LNCAP (cell line): ENCODE results near the gene ARHGAP30.

Experiments used
- CTCF ChIP-seq: fragments of 450-650 bp; IDR thresholded peaks from 2 replicates; pipeline ENCODE4 v1.5.1; 2017; ENCODE audit warnings: mild to moderate bottlenecking

ARHGAP30 gene

GRCh38 chr1:161013131-161013487 is 56.6 kb downstream of the ARHGAP30 start:
- TF ChIP-seq CTCF: no peak

- TF ChIP-seq CTCF: no peak
These were observed 57.3 kb downstream of the ARHGAP30 start for GRCh38 chr1:161012420-161012819.

GRCh38 chr1:161009602-161010211 is 60.0 kb downstream of the ARHGAP30 start:
- TF ChIP-seq CTCF: no peak

DNA sequence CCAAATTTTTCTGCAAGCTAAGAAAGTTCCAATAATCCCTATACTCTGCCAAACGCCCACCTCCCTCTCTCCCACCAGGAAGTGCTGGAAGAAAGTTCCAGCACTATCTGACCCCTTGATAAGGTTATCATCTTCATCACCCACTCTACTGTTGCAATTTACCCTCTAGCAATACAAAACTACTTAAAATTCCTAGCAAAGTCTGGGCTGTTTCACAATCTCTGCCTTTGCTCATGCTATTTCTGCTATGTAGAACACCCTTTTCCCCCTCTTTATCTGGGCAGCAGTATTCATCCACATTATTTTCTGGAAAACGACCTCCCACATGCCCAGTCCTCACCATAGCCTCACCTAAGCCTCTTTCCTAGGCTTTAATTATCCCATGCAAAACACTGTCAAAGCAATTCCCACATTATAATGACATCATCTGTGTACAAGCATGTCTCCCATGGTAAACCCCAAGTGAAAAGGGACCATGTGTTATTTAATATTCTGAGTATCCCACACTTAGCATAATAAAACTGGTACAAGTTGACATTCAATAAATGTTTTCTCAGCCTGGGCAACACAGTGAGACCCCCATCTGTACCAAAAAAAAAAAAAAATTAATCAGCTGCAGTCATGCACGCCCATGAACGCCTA is 60.7 kb downstream of the ARHGAP30 start:
- TF ChIP-seq CTCF: no peak

DNA sequence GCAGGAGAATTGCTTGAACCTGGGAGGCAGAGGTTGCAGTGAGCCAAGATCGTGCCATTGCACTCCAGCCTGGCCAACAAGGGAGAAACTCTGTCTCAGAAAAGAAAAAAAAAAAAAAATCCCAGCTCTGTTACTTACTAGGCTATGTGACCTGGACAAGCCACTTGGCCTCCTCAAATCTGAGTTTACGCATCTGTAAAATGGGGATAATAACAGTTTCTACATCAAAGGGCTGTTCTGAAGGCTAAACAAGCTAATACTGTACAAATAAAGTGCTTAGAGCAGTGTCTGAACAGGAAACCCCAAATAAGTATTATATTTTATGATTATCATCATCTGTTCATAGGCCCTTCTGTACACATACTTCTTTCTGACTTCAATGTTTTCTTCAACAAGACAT is 62.3 kb downstream of the ARHGAP30 start:
- no peak for TF ChIP-seq CTCF

DNA sequence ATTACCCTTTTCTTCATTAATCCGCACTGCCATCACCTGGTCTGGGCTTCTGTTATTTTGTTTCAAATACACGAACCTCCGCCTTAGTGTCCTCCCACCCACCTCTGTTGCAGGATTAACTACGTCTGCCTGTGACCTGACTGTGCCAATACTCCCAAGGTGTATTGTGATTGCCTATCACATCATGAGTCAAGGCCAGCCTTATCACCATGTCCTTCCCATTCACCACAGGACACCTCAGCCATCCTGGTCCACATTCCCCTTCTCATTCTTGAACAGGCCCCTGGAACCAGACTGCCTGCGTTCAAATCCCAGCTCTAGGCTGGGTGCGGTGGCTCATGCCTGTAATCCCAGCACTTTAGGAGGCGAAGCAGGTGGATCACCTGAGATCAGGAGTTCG is 63.1 kb downstream of the ARHGAP30 start:
- no peak for TF ChIP-seq CTCF

- no peak for TF ChIP-seq CTCF
These were observed 68.2 kb downstream of the ARHGAP30 start for GRCh38 chr1:161001525-161001924.
